T-helper 9 cell (primary cell): ENCODE results near the gene EXOSC10.
"Not testable (repeated sequence)": the region's sequence is repeated elsewhere in the genome, so short reads cannot be mapped to it uniquely, and the experiment has no call there.

Source experiments
- DNase-seq: peaks from one replicate; pipeline ENCODE4 v3.0.0-alpha.2; 2020

Gene EXOSC10

DNA sequence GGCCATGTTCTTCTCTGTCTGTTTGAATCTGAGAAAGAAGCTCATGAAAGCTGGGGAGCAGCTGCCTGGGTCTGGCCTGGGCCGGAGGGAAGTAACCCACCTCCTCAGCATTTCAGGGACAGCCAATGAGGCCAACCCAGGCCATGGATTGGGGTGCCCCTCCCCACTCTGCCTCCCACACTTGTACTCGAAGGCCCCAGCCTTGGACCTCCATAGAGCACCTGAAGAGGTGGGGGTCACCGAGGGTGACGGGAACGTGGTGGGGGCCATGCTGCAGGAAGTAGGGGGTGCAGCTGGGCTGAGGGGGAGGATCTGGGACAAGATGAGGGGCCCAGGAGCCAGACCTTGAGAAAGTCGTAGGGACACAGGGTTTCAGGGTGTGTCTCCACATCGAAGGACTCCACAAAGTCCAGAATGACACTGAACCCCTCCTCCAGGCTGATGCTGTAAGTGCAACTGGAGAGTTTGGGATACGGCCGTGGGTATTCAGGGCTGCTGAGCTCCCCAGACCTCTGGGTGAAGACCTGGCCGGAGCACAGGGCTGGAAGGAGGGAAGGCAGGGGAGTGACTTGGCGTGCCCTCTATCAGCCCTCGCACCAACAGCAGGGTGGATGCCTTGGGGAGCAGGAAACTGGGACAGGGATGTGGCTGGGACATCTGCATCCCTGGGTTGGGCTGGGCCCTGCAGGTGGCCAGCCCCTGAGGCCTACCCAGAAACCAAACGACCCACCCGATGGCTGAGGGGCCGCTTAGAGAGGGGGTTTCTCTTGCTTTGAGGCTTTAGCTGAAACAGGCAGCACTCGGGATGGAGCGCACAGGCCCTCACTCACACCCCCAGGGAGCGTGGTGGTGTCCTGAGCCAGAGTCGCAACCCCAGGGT, 56.4 kb downstream of the EXOSC10 start:
- DNase-seq: no peak

DNA sequence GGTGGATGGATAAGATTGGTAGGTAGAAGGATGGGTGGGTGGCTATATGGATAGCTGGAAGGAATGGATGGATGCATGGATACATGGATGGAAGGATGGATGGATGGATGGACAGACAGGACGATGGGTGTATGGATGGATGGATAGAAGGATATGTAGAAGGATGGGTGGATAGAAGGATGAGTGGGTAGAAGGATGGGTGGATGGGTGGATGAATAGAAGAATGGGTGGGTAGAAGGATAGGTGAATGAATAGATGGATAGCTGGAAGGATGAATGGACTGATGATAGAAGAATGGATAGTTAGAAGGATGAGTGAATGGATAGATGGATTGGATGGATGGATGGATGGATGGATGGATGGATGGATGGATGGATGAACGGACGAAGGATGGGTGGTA, 57.6 kb downstream of the EXOSC10 start:
- DNase-seq: no peak

DNA sequence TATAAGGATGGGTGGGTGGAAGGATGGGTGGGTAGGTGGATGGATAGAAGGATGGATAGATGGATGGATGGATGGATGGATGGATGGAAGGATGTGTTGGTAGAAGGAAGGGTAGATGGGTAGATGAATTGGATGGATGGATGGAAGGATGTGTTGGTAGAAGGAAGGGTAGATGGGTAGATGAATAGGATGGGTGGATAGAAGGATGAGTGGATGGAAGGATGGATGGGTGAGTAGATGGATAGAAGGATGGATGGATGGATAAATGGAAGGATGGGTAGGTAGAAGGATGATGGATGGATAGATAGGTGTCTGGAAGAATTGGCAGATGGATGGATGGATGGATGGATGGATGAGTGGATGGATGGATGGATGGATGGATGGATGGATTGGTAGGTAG, 58.6 kb downstream of the EXOSC10 start:
- no peak for DNase-seq

DNA sequence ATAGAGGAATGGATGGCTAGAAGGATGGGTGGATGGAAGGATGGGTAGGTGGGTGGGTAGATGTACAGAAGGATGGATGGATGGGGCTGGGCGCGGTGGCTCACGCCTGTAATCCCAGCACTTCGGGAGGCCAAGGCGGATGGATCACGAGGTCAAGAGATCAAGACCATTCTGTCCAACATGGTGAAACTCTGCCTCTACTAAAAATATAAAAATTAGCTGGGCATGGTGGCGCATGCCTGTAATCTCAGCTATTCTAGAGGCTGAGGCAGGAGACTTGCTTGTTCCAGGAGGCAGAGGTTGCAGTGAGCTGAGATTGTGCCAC, 59.6 kb downstream of the EXOSC10 start:
- DNase-seq: not testable (repeated sequence)

- no peak for DNase-seq
Observed at GRCh38 chr1:11039351-11040104, 60.1 kb downstream of the EXOSC10 start.

DNA sequence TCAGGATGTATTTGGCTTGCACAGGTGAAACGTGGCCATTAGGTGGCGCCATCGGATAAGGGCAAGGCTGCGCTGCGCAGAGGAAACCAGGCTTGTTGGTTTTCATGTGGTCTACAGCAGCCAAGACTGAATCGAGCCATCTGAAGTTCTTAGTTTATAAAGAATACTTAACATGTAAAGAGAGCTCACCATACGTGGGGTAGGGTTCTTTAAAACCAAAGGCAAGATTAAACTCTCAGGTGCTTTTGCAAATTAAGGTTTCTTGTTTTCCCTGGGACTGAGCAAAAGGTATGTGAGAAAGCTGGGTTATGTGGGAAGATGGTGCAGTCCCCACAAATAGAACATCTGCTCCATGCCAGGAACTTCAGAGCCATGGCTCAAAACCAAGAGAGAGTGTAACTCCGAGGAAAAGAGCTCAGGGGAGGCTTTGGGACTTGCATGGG, 61.9 kb downstream of the EXOSC10 start:
- peak; percentile 92 for DNase-seq

GRCh38 chr1:11037019-11037739, 62.5 kb downstream of the EXOSC10 start:
- not testable (repeated sequence) for DNase-seq

- no peak for DNase-seq
Observed at GRCh38 chr1:11031624-11032262, 67.9 kb downstream of the EXOSC10 start.

DNA sequence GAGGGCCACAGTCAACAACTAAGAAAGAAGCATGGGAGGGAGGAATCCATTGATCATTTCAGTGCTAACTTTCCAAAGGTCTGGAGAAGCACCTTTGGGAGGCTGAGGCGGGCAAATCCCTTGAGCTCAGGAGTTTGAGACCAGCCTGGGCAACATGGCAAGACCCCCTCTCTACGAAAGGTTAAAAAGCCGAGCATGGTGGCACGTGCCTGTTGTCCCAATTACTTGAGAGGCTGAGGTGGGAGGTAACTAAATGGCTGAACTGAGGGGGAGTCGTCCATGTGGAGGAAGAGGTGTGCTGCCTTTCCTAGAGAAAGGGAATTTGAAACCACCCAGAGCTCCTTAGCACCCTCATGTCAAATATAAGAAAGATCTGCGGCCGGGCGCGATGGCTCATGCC, 68.8 kb downstream of the EXOSC10 start:
- no peak for DNase-seq

- DNase-seq: no peak
Observed at GRCh38 chr1:11028018-11028417, 71.7 kb downstream of the EXOSC10 start.

- no peak for DNase-seq
Observed at GRCh38 chr1:11027316-11027715, 72.4 kb downstream of the EXOSC10 start.

DNA sequence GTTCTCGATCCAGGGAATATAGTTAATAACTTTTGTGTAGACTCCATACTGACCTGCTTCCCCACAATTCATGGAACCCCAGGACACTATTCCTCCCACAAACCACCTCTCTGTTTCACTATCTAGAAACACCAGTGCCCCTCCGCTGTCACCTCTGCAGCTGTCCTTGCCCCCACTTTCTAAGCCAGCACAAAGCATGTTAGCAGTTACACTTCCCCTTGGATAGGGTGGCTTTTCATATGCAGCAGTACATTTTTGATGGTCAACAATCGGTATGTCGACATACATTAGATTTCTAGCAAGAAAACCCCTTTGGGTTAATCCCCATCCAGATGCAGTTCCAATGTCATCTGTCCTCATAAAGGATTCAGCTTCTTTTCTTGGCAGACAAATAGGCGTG, 72.8 kb downstream of the EXOSC10 start:
- no peak for DNase-seq

DNA sequence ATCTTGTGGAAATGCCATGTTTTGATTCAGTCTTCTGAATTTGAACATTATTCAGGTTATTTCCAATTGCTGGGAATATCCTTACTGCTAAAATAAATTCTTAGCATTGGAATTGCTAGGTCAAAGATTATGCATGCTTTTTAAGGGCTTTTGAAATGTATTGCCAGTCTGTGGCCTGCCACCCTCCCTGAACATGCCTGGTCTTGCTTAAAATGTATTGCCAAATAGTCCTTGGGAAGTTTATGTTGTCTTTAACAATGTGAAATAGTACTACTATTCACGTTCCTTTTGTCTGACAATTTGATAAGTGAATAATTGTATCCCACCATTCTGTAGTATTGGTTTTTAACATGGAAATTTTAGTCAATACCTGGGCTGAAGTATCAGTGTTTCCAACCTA, 73.6 kb downstream of the EXOSC10 start:
- DNase-seq: no peak

DNA sequence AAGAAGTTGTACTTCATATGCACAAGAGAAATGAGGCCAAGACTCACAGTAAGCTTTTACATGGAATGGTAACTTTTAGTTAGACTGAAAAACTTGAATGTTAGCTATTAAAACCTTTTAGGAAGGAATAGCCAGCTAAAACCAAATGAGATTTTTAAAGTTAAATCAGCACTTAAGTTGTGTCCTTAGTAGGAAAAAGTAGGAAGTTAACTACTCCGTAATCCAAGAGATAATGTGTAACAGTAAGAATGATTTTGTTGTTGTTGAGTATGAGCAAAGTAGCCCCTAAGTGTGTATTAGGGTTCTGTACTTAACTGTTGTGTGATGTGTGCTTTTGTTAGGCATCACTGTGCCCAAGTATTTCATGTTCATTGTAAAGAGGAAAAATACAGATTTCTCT, 74.1 kb downstream of the EXOSC10 start:
- DNase-seq: no peak

GRCh38 chr1:11024874-11025203, 74.8 kb downstream of the EXOSC10 start:
- no peak for DNase-seq

GRCh38 chr1:11024154-11024873, 75.4 kb downstream of the EXOSC10 start:
- DNase-seq: no peak

DNA sequence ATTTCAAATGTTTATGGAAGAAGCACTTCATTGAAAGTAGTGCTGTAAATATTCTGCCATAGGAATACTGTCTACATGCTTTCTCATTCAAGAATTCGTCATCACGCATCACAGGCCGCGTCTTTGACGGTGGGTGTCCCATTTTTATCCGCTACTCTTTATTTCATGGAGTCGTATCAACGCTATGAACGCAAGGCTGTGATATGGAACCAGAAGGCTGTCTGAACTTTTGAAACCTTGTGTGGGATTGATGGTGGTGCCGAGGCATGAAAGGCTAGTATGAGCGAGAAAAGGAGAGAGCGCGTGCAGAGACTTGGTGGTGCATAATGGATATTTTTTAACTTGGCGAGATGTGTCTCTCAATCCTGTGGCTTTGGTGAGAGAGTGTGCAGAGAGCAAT, 76.5 kb downstream of the EXOSC10 start:
- DNase-seq: no peak

DNA sequence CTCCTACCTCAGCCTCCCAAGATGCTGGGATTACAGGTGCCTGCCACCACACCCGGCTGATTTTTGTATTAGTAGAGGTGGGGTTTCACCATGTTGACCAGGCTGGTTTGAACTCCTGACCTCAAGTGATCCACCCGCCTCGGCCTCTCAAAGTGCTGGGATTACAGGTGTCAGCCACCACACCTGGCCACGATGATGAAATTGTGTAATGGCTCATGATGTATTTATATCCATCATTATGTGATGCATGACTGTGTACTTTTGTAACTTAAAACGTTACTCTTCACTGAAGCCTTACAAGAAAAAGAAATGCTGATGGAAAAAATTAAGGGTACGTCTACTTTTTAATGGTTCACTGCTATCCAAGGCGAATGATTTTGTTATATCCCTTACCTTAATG, 79.7 kb downstream of the EXOSC10 start:
- DNase-seq: no peak

DNA sequence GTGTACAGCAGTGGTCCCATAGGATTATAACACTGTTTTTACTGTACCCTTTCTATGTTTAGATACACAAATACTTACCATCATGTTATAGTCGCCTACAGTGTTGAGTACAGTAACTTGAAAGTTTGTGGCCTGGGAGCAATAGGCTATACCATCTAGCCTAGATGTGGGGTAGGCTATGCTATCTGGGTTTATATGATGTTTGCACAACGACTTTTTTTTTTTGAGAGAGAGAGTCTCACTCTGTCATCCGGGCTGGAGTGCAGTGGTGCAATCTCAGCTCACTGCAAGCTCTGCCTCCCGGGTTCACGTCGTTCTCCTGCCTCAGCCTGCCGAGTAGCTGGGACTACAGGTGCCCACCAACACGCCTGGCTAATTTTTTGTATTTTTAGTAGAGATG, 80.3 kb downstream of the EXOSC10 start:
- not testable (repeated sequence) for DNase-seq
